ENCODE results near the gene ABCB11. TPM values are rescaled to one million over a fixed set of nuclear protein-coding genes. Genes with fewer than 3 reads are reported as not detected.
"Not testable (repeated sequence)": the region's sequence is repeated elsewhere in the genome, so short reads cannot be mapped to it uniquely, and the experiment has no call there.

Gene ABCB11
- total RNA-seq, 2 experiments from 2014 or later = 0.28 TPM; not detected in 1

GRCh38 chr2:168884975-168885374 is 146.1 kb downstream of the ABCB11 start:
- H3K4me3 Mint-ChIP-seq = no peak overlapping the region
- no peak for DNase-seq
- POLR2A ChIA-PET = no interaction called here
- peaks cover 43% of the 10 kb centered on the region for H3K36me3 Mint-ChIP-seq
- no peaks in the 10 kb centered on the region for H3K27me3 Mint-ChIP-seq
- ATAC-seq (ENCODE audit: low read depth) = no peak
- no peaks in the 10 kb centered on the region for H3K9me3 Mint-ChIP-seq
- H3K27ac Mint-ChIP-seq = no peak overlapping the region
- peaks cover 24% of the 10 kb centered on the region for H3K4me1 Mint-ChIP-seq

GRCh38 chr2:168882163-168882562 is 149.0 kb downstream of the ABCB11 start:
- Mint-ChIP-seq H3K36me3 (peaks cover 37% of the 10 kb centered on the region), H3K4me1 (peaks cover 21% of the 10 kb centered on the region)
- H3K4me3 Mint-ChIP-seq; POLR2A ChIA-PET; ATAC-seq (ENCODE audit: low read depth); H3K9me3 Mint-ChIP-seq; H3K27me3 Mint-ChIP-seq; DNase-seq; H3K27ac Mint-ChIP-seq: not testable (repeated sequence)

- POLR2A ChIA-PET = no interaction called here
- ATAC-seq (ENCODE audit: low read depth) (no peak), DNase-seq (no peak)
- H3K9me3 Mint-ChIP-seq = no peaks in the 10 kb centered on the region
- no peaks in the 10 kb centered on the region for H3K27me3 Mint-ChIP-seq
- no peak overlapping the region for H3K4me3 Mint-ChIP-seq
- H3K27ac Mint-ChIP-seq = no peak overlapping the region
- peaks cover 48% of the 10 kb centered on the region for H3K36me3 Mint-ChIP-seq
- peaks cover 2% of the 10 kb centered on the region for H3K4me1 Mint-ChIP-seq
Measured at GRCh38 chr2:168874368-168875054, 156.6 kb downstream of the ABCB11 start.

- H3K36me3 Mint-ChIP-seq = peaks cover 66% of the 10 kb centered on the region
- DNase-seq; H3K27me3 Mint-ChIP-seq; H3K4me1 Mint-ChIP-seq; H3K9me3 Mint-ChIP-seq; POLR2A ChIA-PET; H3K27ac Mint-ChIP-seq; H3K4me3 Mint-ChIP-seq; ATAC-seq (ENCODE audit: low read depth): not testable (repeated sequence)
Measured at GRCh38 chr2:168870824-168871223, 160.3 kb downstream of the ABCB11 start.

Other genes starting within 250 kb of the ABCB11 start
- gene NOSTRIN, start 228.7 kb downstream of the ABCB11 start, total RNA-seq = not detected
- gene SPC25, start 140.9 kb downstream of the ABCB11 start, total RNA-seq = 10 to 100 TPM; 35.6 to 40.0 TPM
- not detected for gene G6PC2, start 130.0 kb downstream of the ABCB11 start, total RNA-seq
- gene DHRS9, start 38.2 kb upstream of the ABCB11 start, total RNA-seq = under 1 TPM; 0.34 to 0.36 TPM